ENCODE results near the gene AKR1D1. TPM values are rescaled to one million over a fixed set of nuclear protein-coding genes. Genes with fewer than 3 reads are reported as not detected.

AKR1D1 gene
- total RNA-seq, 1 experiment from 2014 or later = not detected

DNA sequence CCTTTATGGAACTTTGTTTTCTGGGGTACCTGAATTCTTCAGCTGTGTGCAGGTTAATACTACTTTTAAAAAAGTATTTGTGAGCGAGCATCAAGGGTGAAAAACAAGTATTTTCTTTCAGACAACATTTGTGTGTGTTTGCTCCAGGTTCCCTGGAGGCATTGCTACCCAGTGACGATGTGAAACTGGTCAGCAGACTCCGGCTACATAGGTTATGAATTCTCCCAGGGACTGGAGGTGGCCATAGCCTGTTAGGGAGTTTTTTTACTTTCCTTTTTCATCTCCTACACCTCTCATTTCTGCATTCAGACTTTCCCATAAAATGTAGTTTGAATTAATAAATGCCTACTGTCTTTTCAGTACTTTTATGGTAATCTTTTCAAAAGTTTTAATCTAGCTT lies 7.6 kb downstream of the AKR1D1 start:
- H3F3A ChIP-seq (ENCODE audit: low read length, unreplicated experiment) = no peaks in the 10 kb centered on the region
- H3K9me2 ChIP-seq (replicated peaks; ENCODE audit: low read length) = no peaks in the 10 kb centered on the region
- H4K20me1 ChIP-seq (ENCODE audit: low read length) = no peaks in the 10 kb centered on the region
- CTCF ChIA-PET = no interaction called here
- no TSS peak for BruUV-seq (replicated peaks)
- ATAC-seq = no peak
- H3K79me2 ChIP-seq (ENCODE audit: low read length) = no peaks in the 10 kb centered on the region
- TF ChIP-seq EZH2phosphoT487 (IDR thresholded peaks at IDR 0.05; ENCODE audit: borderline replicate concordance, low read length) (no peak), CTCF (conservative IDR thresholded peaks at IDR 0.05; ENCODE audit: low read depth, low read length) (no peak), EZH2 (IDR thresholded peaks at IDR 0.05; ENCODE audit: low read length, unreplicated experiment) (no peak)
- POLR2A ChIA-PET (ENCODE audit: unreplicated experiment) = no interaction called here
- no peaks in the 10 kb centered on the region for H3K4me1 ChIP-seq (ENCODE audit: insufficient read depth, low read length)
- intact Hi-C loops (cut with micrococcal nuclease) = no loop called here
- H3K36me3 ChIP-seq (ENCODE audit: low read depth, low read length) = no peaks in the 10 kb centered on the region
- H3K27me3 ChIP-seq (ENCODE audit: low read length) = no peaks in the 10 kb centered on the region
- H3K27ac ChIP-seq (ENCODE audit: low read length) = no peak overlapping the region
- H3K9ac ChIP-seq (ENCODE audit: low read length) = no peak overlapping the region
- H2AFZ ChIP-seq (ENCODE audit: low read length) = no peak overlapping the region
- H3K9me3 ChIP-seq (ENCODE audit: low read length) = no peaks in the 10 kb centered on the region
- H3K4me2 ChIP-seq (ENCODE audit: low read length) = no peak overlapping the region
- DNase-seq = no peak
- no peak overlapping the region for H3K4me3 ChIP-seq (ENCODE audit: low read length)

DNA sequence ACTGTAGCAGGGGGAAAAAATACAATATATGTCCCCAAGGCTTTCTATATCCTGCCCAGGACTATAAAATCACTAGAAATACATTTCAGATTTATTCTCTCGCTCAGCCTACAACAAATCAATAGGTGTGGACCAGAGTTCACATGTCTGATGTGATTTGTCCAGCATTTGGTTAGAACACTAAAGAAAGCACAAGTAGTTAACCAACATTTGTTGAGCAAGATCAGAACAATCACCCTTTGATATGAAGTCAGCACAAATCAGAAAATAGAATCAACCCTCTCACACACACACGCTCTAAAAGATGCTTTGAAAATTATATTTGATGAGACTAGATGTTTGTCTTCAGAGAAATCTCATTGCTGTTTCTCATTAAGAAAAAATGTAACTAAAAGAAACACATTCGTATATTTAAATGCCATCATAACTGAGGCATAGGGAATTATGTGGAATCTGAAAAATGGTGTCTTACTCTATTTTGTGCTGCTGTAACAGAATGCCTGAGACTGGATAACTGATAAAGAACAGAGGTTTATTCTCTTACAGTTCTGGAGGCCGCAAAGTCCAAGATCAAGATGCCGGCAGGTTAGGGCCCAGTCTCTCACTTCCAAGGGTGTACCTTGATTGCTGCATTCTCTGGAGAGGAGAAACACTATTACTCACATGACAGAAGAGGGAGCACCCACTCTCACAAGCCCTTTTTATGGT lies 10.5 kb downstream of the AKR1D1 start:
- Histone ChIP-seq H2AFZ (ENCODE audit: low read length) (no peak overlapping the region), H4K20me1 (ENCODE audit: low read length) (no peaks in the 10 kb centered on the region), H3K9me3 (ENCODE audit: low read length) (no peaks in the 10 kb centered on the region), H3K27me3 (ENCODE audit: low read length) (no peaks in the 10 kb centered on the region), H3K4me3 (ENCODE audit: low read length) (no peak overlapping the region), H3K9me2 (replicated peaks; ENCODE audit: low read length) (no peaks in the 10 kb centered on the region), H3K27ac (ENCODE audit: low read length) (no peak overlapping the region), H3K36me3 (ENCODE audit: low read depth, low read length) (no peaks in the 10 kb centered on the region), H3K79me2 (ENCODE audit: low read length) (no peaks in the 10 kb centered on the region), H3K9ac (ENCODE audit: low read length) (no peak overlapping the region), H3K4me1 (ENCODE audit: insufficient read depth, low read length) (peaks cover 22% of the 10 kb centered on the region), H3K4me2 (ENCODE audit: low read length) (no peak overlapping the region), H3F3A (ENCODE audit: low read length, unreplicated experiment) (no peaks in the 10 kb centered on the region)
- intact Hi-C loops (cut with micrococcal nuclease) = no loop called here
- CTCF ChIA-PET = no interaction called here
- POLR2A ChIA-PET (ENCODE audit: unreplicated experiment) = no interaction called here
- BruUV-seq (replicated peaks) = no TSS peak
- no peak for DNase-seq
- TF ChIP-seq CTCF (conservative IDR thresholded peaks at IDR 0.05; ENCODE audit: low read depth, low read length) (no peak), EZH2phosphoT487 (IDR thresholded peaks at IDR 0.05; ENCODE audit: borderline replicate concordance, low read length) (no peak), EZH2 (IDR thresholded peaks at IDR 0.05; ENCODE audit: low read length, unreplicated experiment) (no peak)
- no peak for ATAC-seq
